DMS153 treated with DMSO at 0.1 percent for 48 hours (cell line): Measurements from ENCODE around the gene OR51M1.
"Not testable (repeated sequence)": the region's sequence is repeated elsewhere in the genome, so short reads cannot be mapped to it uniquely, and the experiment has no call there.

Source experiments
- DNase-seq: peaks from one replicate; lab custom pipeline; 2025; ENCODE audit not compliant: unreplicated experiment; lab: John Stamatoyannopoulos, UW

Gene OR51M1, protein sequence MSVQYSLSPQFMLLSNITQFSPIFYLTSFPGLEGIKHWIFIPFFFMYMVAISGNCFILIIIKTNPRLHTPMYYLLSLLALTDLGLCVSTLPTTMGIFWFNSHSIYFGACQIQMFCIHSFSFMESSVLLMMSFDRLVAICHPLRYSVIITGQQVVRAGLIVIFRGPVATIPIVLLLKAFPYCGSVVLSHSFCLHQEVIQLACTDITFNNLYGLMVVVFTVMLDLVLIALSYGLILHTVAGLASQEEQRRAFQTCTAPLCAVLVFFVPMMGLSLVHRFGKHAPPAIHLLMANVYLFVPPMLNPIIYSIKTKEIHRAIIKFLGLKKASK

GRCh38 chr11:5383576-5383975, at the start of gene OR51M1:
OR51M1 (plus strand) TSS chr11:5383812; CDS start chr11:5389399, 5,587 bp downstream.
- no peak for DNase-seq

- DNase-seq, result no peak
Measured at GRCh38 chr11:5335170-5335569, 48.4 kb upstream of the OR51M1 start.

GRCh38 chr11:5336331-5336730, 47.3 kb upstream of the OR51M1 start:
- no peak for DNase-seq

GRCh38 chr11:5337253-5337652, 46.4 kb upstream of the OR51M1 start:
- not testable (repeated sequence) for DNase-seq

DNA sequence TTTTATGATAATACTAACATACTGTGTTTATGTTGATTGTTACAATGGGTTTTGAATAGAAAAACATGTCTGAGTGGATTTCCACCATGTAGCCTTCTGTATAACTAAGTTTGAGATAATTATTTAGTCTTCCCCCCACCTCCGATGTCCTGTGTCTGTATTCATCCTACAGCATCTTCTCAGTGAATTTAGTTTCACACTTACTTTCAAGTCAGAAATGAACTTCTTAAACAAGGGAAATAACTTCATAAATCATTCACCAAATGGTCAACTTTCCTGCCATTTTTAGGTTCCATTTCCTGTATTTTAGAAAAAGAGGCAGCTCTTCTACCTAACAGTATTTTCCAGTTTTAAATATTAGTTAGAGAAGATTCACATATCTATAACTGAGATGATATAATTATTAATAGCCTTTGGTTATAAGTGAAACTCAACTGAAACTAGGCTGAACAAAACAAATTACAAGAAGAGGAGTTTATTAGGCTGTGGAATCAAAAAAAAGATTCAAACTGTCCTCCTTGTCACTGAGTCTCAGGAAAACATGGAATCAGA, 43.8 kb upstream of the OR51M1 start:
- no peak for DNase-seq

- no peak for DNase-seq
Measured at GRCh38 chr11:5343474-5344335, 39.9 kb upstream of the OR51M1 start, which contains the start of gene OR51B5. OR51B5 (minus strand) TSS chr11:5343524; CDS start chr11:5343524, 0 bp downstream.

GRCh38 chr11:5345831-5346230, 37.8 kb upstream of the OR51M1 start:
- no peak for DNase-seq

DNA sequence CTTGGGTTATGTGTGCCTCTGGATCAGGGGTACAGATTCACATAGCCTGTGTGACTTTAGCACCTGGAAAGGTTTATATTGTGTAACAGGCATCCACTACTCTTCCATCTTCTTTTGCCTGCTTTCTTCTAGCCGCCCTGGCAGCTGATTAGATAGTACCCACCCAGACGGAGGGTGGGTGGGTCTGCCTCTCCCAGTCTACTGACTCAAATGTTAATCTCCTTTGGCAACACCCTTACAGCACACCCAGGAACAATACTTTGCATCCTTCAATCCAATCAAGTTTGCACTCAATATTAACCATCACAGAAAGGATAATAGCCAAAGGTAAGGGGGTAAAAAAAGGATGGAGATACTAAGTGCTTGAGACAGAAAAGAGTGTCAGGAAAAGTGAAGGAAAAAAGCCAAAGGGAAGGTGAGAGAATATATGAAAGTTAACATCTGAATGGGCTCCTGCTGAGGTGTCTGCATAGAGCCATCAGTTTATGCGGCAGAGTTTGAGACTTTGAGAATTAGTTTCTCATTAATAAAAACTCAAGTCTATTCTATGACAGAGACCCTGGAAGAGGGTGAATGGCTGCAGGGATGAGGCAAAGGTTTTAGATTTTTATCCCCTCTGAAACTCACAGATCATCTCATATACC, 34.9 kb upstream of the OR51M1 start:
- no peak for DNase-seq

DNA sequence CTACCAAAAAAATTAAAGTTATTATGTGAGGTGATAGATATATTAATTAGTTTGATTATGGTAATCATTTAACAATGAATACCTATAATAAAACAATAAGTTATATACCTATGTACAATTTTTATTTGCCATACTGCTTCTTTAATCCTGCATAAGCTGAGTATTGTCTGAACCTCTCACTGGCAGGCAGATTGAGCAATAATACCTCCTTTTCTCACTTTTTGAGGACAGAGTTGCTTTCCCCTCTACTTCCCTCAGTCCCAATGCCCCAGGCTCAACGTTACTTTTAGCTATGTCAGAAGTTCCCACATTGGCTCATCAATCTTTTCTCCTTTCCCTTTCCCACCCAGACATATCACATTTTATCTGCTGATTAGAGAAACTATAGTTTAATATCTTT, 34.1 kb upstream of the OR51M1 start:
- DNase-seq, result no peak

- DNase-seq, result no peak
Measured at GRCh38 chr11:5351208-5351607, 32.4 kb upstream of the OR51M1 start, which contains the start of gene OR51B6. OR51B6 (plus strand) TSS chr11:5351508; CDS start chr11:5351508, 0 bp downstream.

DNA sequence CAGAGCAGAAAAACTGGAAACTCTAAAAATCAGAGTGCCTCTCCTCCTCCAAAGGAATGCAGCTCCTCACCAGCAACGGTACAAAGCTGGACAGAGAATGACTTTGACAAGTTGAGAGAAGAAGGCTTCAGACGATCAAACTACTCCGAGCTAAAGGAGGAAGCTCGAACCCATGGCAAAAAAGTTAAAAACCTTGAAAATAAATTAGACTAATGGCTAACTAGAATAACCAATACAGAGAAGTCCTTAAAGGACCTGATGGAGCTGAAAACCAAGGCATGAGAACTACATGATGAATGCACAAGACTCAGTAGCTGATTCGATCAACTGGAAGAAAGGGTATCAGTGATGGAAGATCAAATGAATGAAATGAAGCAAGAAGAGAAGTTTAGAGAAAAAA, 27.6 kb upstream of the OR51M1 start:
- not testable (repeated sequence) for DNase-seq

DNA sequence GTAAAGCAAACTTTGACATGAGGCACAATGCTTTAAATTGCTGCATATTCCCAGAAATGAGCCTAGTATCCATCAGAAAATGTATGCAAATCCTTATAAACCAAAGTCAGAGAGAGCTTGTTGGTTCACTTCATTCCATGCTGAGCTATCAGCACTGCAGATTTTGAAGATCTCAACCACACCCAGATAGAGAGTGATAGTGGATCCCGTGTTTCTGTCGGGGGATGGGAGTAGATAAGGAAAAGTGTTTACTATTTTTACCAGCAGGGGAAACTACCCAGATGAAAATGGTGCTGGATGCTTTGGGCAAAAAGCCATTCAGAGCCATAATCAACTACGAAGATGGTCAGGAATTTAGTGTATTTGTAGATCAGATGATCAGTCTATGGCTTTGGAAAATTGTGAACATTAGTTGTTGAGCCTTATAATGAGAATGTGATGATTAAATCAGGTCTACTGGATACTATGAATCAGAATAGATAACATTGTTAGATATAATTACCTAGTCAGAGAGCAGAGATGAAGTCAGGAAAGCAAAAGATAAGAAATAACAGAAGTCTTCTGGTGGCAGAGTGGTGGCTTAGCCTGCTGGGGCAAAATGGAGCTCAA, 21.5 kb upstream of the OR51M1 start:
- DNase-seq, result no peak

DNA sequence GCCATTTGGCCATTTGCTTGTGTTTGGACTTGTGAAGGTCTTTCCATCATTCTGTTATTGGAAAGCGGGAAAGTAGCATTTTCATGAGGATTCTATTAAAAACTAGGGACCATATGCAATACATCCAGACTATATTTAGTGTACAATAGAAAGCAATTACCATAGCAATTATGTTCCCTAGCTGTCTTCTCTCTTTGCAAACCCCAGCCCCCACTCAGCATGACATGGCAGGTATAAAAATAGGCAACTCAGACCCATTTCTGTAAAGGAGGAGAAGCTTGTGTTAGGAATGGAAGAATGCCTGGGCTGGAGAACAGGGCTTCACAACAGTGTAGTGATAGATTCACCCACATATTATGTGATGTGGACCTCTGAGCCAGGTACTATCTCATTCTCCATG, 19.9 kb upstream of the OR51M1 start:
- DNase-seq, result no peak

- DNase-seq, result no peak
Measured at GRCh38 chr11:5364214-5364613, 19.4 kb upstream of the OR51M1 start.

DNA sequence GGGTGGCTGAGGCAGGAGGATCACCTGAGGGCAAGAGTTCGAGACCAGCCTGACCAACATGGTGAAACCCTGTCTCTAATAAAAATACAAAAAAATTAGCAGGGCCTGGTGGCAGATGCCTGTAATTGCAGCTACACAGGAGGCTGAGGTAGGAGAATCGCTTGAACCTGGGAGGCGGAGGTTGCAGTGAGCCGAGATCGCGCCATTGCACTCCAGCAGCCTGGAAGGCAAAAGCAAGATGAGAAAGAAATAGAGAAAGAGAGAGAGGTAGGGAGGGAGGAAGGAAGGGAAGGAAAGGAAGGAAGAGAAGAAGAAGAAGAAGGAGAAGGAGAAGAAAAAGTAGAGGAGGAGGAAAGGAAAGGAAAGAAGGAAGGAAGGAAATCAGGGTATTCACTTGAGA, 17.2 kb upstream of the OR51M1 start:
- DNase-seq, result not testable (repeated sequence)

DNA sequence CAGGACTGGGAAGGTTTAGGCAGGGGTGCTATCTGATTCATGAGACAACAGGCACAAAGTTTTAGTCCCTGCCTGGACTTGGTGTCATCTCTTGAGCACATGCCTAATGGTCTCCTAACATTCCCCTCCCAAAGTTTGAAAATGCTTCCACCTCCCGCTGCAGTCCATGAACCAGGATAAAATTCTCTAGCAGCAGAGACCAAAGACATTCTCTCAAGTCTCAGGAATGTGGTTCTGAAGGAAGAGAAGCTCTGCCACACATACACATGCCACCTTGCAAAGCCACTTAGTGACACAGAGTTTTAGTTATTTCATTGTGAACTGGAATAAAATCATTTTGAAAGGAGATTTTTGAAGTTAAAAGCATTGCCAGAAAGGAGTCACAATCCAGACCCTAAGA, 16.8 kb upstream of the OR51M1 start:
- DNase-seq, result no peak

- no peak for DNase-seq
Measured at GRCh38 chr11:5367448-5368074, 16.1 kb upstream of the OR51M1 start.

- no peak for DNase-seq
Measured at GRCh38 chr11:5368502-5369043, 15.0 kb upstream of the OR51M1 start.

GRCh38 chr11:5369789-5370188, 13.8 kb upstream of the OR51M1 start:
- DNase-seq, result no peak

GRCh38 chr11:5380740-5381342, 2.8 kb upstream of the OR51M1 start:
- peak; percentile 39 for DNase-seq
